Muscle of leg (tissue), 11 donors: ENCODE results near the gene SLC2A3. TPM values are rescaled to one million over a fixed set of nuclear protein-coding genes. Genes with fewer than 3 reads are reported as not detected.
"Not testable (repeated sequence)": the region's sequence is repeated elsewhere in the genome, so short reads cannot be mapped to it uniquely, and the experiment has no call there.

Experiments
- DNase-seq: peaks from one replicate; pipeline ENCODE4 v3.0.0; 2013
- H3K27ac ChIP-seq: one replicate; pipeline ENCODE4 v1.5.1; 2013; ENCODE audit warnings: mild to moderate bottlenecking, low read length, control low read depth
- H3K27me3 ChIP-seq: one replicate; pipeline ENCODE4 v1.6.1; 2013; ENCODE audit warnings: low read length; ENCODE audit not compliant: control insufficient read depth, insufficient read depth
- H3K36me3 ChIP-seq: one replicate; pipeline ENCODE4 v1.6.1; 2013; ENCODE audit warnings: low read length; ENCODE audit not compliant: control insufficient read depth, insufficient read depth
- H3K4me1 ChIP-seq: one replicate; pipeline ENCODE4 v1.6.1; 2013; ENCODE audit warnings: low read length; ENCODE audit not compliant: control insufficient read depth, insufficient read depth
- H3K4me3 ChIP-seq: one replicate; pipeline ENCODE4 v1.5.1; 2013; ENCODE audit warnings: low read length, control low read depth
- H3K9me3 ChIP-seq: replicated peaks from 2 replicates; pipeline ENCODE4 v1.6.1; 2013; ENCODE audit warnings: low read depth, low read length; ENCODE audit not compliant: control insufficient read depth
- WGBS: methylation state at CpG from one replicate; pipeline ENCODE4 v1.1.5; 2013; ENCODE audit warnings: missing lambda C conversion rate; ENCODE audit not compliant: insufficient coverage; 5-methylcytosine and 5-hydroxymethylcytosine counted together
- polyA plus RNA-seq, 8 donors: library from polyadenylated mRNA; unstranded; fragments of 120-200 nt; gene quantifications; one replicate each; pipeline versions ENCODE4 v1.2.1 to v1.2.3, GENCODE V29; 2013; ENCODE audit warnings: inconsistent platforms in 1 of 8, low replicate concordance in 1 of 8; ENCODE audit not compliant: insufficient read length in 8 of 8, insufficient read depth in 1 of 8
- total RNA-seq: library from RNA; stranded (reverse); fragments of 120-200 nt; gene quantifications from one replicate; pipeline ENCODE4 v1.2.4, GENCODE V29; 2013

SLC2A3 gene
- total and polyA plus RNA-seq, 9 donors = 7.5 to 47.3 (median 15.3) TPM

DNA sequence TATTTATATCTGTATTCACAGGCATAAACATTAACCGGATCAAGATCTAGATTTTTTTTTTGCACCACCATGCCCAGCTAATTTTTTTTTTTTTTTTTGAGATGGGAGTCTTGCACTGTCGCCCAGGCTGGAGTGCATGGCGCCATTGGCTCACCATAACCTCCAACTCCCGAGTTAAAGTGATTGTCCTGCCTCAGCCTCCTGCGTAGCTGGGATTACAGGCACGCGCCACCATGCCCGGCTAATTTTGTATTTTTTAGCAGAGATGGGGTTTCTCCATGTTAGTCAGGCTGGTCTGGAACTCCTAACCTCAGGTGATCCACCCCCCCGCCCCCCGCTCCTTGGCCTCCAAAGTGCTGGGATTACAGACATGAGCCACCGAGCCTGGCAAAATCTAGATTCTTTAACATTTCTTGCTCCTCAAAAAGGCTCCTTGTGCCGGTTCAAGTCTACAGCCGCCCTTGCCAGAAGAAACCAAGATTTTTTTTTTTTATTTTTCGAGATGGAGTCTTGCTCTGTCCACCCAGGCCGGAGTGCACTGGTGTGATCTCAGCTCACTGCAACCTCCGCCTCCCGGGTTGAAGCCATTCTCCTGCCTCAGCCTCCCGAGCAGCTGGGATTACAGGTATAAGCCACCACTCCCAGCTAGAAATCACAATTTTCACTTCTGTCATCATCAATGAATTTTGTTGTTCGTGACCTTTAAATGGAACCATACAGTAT, 36.9 kb upstream of the SLC2A3 start:
- DNase-seq = no peak
- no peak overlapping the region for H3K4me3 ChIP-seq
- 79% methylated on average over 9 of the region's 19 CpGs for WGBS
- H3K36me3 ChIP-seq = no peaks in the 10 kb centered on the region
- H3K4me1 ChIP-seq = peaks cover 14% of the 10 kb centered on the region
- H3K27me3 ChIP-seq = peaks cover 3% of the 10 kb centered on the region
- H3K9me3 ChIP-seq = no peaks in the 10 kb centered on the region
- peak overlapping the region; percentile 29 for H3K27ac ChIP-seq

DNA sequence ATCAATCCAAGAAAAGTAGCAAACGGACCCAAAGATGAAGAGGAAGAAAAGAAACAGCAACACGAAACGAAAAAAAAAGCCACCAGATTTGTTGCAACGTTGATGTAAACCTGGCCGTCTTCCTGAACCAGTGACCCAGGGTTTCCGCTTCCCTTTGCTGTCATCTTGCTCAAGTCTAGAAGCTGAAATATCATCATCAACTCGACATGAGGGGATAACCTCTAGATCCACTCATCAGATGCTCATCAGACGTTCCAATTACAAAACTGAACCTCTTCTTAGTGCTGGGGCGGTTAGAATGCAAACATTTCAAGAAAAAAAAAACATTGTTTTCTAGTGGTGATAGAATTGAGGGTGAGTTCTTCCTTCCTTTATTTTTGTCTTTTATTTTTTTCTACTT, 36.3 kb upstream of the SLC2A3 start:
- not testable (repeated sequence) for H3K9me3 ChIP-seq, H3K36me3 ChIP-seq, DNase-seq, H3K27me3 ChIP-seq, H3K4me3 ChIP-seq
- Histone ChIP-seq H3K27ac (peak overlapping the region; percentile 29), H3K4me1 (peaks cover 14% of the 10 kb centered on the region)
- no CpG with 5 or more reads among the region's 9 CpGs for WGBS

DNA sequence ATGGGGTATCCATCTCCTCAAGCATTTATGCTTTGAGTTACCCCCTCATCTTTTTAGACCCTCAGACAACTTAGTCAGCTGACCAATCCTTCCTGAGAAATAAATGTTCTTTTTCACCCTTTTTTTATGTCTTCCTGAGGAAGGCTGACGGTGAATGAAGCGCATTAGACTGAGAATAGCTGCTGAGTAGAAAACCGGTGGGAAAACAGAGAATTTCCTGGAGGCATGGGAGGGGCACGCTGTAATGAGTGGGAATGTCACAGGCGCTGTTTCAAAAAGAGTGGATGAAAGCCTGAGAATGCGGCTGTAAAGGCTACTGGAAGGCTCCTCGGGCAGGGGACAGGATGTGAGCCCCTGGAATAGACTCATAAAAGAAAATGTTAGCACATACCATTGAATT, 35.8 kb upstream of the SLC2A3 start:
- not testable (repeated sequence) for H3K9me3 ChIP-seq, H3K36me3 ChIP-seq, H3K4me3 ChIP-seq, H3K27me3 ChIP-seq
- peak; percentile 43 for DNase-seq
- no CpG with 5 or more reads among the region's 7 CpGs for WGBS
- H3K27ac ChIP-seq = peak overlapping the region; percentile 97
- H3K4me1 ChIP-seq = peaks cover 14% of the 10 kb centered on the region

DNA sequence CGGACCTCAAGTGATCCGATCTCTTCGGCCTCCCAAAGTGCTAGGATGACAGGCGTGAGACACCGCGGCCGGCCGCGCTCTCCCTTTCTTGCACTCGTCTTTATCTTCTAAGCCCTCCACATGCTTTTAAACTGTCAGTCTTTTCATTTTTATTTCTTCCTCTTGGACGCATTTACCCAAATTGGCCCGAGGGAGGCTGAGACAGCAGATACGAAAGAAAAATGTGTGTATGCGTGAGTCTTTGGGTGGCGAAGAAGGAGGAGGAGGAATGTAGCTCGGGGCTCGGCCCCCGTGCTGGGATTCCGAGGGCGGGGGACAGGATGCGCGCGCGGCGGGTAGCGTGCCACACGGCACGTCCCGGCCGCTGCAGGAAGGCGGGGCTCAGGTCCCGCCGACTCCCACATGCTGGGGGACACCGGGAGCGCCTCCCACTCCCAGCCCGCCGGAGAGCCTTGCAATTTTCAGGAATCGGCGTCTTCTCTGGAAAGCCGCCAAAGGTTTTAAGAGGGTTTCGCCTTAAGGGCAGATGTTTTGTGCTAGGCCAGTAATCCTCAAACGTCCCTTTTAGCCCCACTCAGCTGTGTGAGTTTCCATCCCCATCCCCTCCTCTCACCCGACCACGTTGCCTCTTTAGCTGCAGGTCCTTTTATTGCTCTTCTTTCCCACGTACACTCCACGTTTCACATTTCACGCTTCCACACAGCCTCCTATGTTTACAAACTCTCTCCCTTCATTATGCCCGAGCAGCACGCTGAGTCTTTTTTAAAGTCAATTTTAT, 34.7 kb upstream of the SLC2A3 start:
- Histone ChIP-seq H3K9me3 (no peaks in the 10 kb centered on the region), H3K4me3 (peak overlapping the region; percentile 68), H3K27ac (peak overlapping the region; percentile 97), H3K4me1 (peaks cover 14% of the 10 kb centered on the region), H3K27me3 (peaks cover 3% of the 10 kb centered on the region), H3K36me3 (no peaks in the 10 kb centered on the region)
- peak; percentile 99 for DNase-seq
- WGBS = under 1% methylated on average over 39 of the region's 49 CpGs

DNA sequence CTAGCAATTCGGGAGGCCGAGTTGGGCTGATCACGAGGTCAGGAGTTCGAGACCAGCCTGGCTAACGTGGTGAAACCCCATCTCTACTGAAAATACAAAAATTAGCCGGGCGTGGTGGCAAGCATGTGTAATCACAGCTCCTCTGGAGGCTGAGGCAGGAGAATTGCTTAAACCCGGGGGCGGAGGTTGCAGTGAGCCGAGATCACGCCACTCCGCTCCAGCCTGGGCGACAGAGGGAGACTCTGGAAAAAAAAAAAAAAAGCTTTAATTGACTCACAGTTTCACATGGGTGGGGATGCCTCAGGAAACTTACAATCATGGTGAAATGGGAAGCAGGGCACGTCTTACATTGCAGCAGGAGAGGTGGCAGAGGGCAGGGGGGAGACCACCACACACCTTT, 30.6 kb upstream of the SLC2A3 start:
- no peaks in the 10 kb centered on the region for H3K9me3 ChIP-seq
- H3K27me3 ChIP-seq = peaks cover 3% of the 10 kb centered on the region
- H3K36me3 ChIP-seq = no peaks in the 10 kb centered on the region
- WGBS = 85% methylated on average over 8 of the region's 14 CpGs
- peaks cover 14% of the 10 kb centered on the region for H3K4me1 ChIP-seq
- no peak for DNase-seq
- no peak overlapping the region for H3K4me3 ChIP-seq
- H3K27ac ChIP-seq = no peak overlapping the region

DNA sequence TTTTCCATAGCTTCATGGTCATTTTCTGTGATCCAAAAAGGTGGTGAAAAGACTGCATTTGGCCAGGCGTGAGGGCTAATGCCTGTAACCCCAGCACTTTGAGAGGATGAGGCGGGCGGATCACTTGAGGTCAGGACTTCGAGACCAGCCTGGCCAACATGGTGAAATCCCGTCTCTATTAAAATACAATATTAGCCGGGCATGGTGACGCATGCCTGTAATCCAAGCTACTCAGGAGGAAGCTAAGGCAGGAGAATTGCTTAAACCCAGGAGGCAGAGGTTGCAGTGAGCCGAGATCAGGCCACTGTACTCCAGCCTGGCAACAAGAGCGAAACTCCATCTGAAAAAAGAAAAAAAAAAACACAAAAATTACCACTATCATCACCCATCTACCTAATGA, 28.7 kb upstream of the SLC2A3 start:
- not testable (repeated sequence) for H3K36me3 ChIP-seq, H3K27ac ChIP-seq, H3K27me3 ChIP-seq, DNase-seq, H3K9me3 ChIP-seq, H3K4me1 ChIP-seq, H3K4me3 ChIP-seq
- 77% methylated on average over 7 of the region's 9 CpGs for WGBS

DNA sequence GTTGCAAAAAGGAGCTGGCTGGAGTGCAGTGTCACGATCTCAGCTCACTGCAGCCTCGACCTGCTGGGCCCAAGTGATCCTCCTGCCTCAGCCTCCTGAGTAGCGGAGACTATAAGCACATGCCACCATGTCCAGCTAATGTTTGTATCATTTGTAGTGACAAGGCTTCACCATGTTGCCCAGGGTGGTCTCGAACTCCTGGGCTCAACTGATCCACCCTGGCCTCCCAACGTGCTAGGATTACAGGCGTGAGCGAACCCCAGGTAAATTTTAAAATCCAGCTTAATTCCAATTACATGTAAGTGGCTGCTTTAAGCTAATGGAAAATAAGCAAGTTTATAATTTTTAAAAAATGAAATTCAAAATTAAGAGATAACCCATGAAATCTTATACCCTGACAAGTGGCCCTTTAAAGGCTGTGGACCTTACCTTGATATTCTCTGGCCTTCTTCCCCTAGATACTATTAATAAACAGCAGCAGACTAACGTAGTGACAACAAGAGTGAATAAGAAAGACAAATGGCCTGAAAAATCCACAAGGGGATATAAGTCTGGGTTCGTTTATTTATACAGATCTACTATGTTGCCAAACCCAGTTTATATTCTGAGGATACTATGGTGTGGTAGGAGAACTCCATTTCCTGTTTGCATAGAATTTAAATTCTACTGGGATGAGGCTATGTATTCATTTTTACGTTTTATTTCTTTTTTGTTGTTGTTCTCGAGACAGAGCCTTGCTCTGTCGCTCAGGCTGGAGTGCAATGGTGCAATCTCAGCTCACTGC, 25.6 kb upstream of the SLC2A3 start:
- Histone ChIP-seq H3K36me3 (no peaks in the 10 kb centered on the region), H3K27ac (no peak overlapping the region), H3K9me3 (no peaks in the 10 kb centered on the region), H3K4me3 (peak overlapping the region; percentile 52), H3K27me3 (no peaks in the 10 kb centered on the region), H3K4me1 (peaks cover 6% of the 10 kb centered on the region)
- 85% methylated on average over 3 of the region's 12 CpGs for WGBS
- peak; percentile 49 for DNase-seq

DNA sequence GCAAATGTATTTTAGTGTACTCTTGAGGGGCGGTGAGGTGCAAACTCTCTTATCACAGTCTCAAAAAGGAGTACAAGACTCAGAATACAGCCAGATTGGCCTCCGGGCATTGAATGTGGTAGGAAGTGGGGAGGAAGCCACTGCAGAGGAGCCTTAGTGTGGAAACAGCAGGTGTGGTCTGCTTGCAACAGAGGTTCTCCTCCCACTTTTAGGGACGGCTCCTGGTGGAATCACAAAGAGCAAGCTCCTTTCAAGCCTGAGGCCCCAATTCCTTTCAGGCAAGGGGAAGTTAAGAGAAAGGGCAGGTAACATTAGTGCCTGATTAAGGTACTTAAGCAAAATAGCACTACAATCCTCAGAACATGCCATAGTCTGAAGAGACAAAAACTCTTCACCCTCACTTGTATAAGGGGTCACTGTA, 23.7 kb upstream of the SLC2A3 start:
- WGBS = no CpG with 5 or more reads among the region's 3 CpGs
- Histone ChIP-seq H3K9me3 (no peaks in the 10 kb centered on the region), H3K27ac (peak overlapping the region; percentile 0), H3K4me1 (peaks cover 6% of the 10 kb centered on the region), H3K36me3 (no peaks in the 10 kb centered on the region), H3K27me3 (no peaks in the 10 kb centered on the region), H3K4me3 (no peak overlapping the region)
- DNase-seq = peak; percentile 41

DNA sequence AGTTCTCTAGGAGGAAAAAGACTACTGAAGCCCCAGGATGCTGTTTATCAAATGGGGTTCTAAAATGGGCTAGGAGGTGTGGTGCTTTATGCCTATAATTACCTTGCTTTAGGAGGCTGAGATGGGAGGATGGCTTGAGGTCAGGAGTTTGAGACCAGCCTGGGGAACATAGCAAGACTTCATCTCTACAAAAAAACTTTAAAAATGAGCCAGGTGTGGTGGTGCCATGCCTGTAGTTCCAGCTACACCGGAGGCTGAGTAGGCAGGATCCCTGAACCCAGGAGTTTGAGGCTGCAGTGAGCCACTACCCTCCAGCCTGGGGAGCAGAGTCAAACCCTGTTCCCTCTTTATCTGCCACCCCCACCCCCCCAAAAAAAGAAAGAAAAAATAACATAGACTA, 23.3 kb upstream of the SLC2A3 start:
- Histone ChIP-seq H3K4me1 (peaks cover 6% of the 10 kb centered on the region), H3K36me3 (no peaks in the 10 kb centered on the region), H3K4me3 (no peak overlapping the region), H3K27ac (peak overlapping the region; percentile 20), H3K27me3 (no peaks in the 10 kb centered on the region), H3K9me3 (no peaks in the 10 kb centered on the region)
- DNase-seq = no peak
- WGBS = no CpG with 5 or more reads among the region's 1 CpG

DNA sequence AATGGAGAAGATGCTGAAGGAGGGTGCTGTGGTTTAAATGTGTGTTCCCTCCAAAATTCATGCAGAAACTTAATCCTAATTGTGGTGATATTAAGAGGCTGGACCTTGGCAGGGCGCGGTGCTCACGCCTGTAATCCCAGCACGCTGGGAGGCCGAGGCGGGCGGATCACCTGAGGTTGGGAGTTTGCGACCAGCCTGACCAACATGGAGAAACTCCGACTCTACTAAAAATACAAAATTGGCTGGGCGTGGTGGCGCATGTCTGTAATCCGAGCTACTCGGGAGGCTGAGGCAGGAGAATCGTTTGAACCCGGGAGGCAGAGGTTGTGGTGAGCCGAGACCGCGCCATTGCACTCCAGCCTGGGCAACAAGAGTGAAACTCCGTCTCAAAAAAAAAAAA, 18.9 kb upstream of the SLC2A3 start:
- DNase-seq, H3K4me3 ChIP-seq, H3K27ac ChIP-seq, H3K9me3 ChIP-seq, H3K36me3 ChIP-seq, H3K27me3 ChIP-seq, H3K4me1 ChIP-seq: not testable (repeated sequence)
- 98% methylated on average over 9 of the region's 19 CpGs for WGBS
